Measurements from ENCODE around the gene DIPK2B.

Gene DIPK2B

GRCh38 chrX:45200741-45201234 lies at the start of gene DIPK2B:
DIPK2B (minus strand) TSS chrX:45200876; CDS start chrX:45200826, 50 bp downstream.
- DNase-seq, result no peak

- DNase-seq, result no peak
Measured at GRCh38 chrX:45240301-45240700, 39.6 kb upstream of the DIPK2B start.

GRCh38 chrX:45238489-45238888 lies 37.8 kb upstream of the DIPK2B start:
- DNase-seq, result no peak

- no peak for DNase-seq
Measured at GRCh38 chrX:45233531-45233930, 32.9 kb upstream of the DIPK2B start.

- no peak for DNase-seq
Measured at GRCh38 chrX:45232139-45232538, 31.5 kb upstream of the DIPK2B start.

- no peak for DNase-seq
Measured at GRCh38 chrX:45230410-45230809, 29.7 kb upstream of the DIPK2B start.

GRCh38 chrX:45229348-45229747 lies 28.7 kb upstream of the DIPK2B start:
- no peak for DNase-seq

GRCh38 chrX:45228126-45228525 lies 27.4 kb upstream of the DIPK2B start:
- no peak for DNase-seq

- DNase-seq, result no peak
Measured at GRCh38 chrX:45208121-45208856, 7.6 kb upstream of the DIPK2B start.

GRCh38 chrX:45202171-45202570 lies 1.5 kb upstream of the DIPK2B start:
- no peak for DNase-seq

GRCh38 chrX:45198706-45199105 lies 2.0 kb downstream of the DIPK2B start:
- DNase-seq, result no peak

- DNase-seq, result no peak
Measured at GRCh38 chrX:45198301-45198700, 2.4 kb downstream of the DIPK2B start.

- DNase-seq, result no peak
Measured at GRCh38 chrX:45196701-45197100, 4.0 kb downstream of the DIPK2B start.

GRCh38 chrX:45191820-45192409 lies 8.8 kb downstream of the DIPK2B start:
- DNase-seq, result peak; percentile 62

- no peak for DNase-seq
Measured at GRCh38 chrX:45191383-45191782, 9.3 kb downstream of the DIPK2B start.

GRCh38 chrX:45187731-45188130 lies 12.9 kb downstream of the DIPK2B start:
- DNase-seq, result peak; percentile 45

GRCh38 chrX:45186643-45187026 lies 14.0 kb downstream of the DIPK2B start:
- DNase-seq, result no peak

GRCh38 chrX:45184211-45184610 lies 16.5 kb downstream of the DIPK2B start:
- DNase-seq, result no peak

- no peak for DNase-seq
Measured at GRCh38 chrX:45172890-45173289, 27.8 kb downstream of the DIPK2B start.

- DNase-seq, result no peak
Measured at GRCh38 chrX:45166781-45167180, 33.9 kb downstream of the DIPK2B start.

GRCh38 chrX:45165726-45166125 lies 35.0 kb downstream of the DIPK2B start:
- no peak for DNase-seq

GRCh38 chrX:45164995-45165394 lies 35.7 kb downstream of the DIPK2B start:
- DNase-seq, result no peak

GRCh38 chrX:45164021-45164621 lies 36.6 kb downstream of the DIPK2B start:
- peak; percentile 17 for DNase-seq

GRCh38 chrX:45157647-45158046 lies 43.0 kb downstream of the DIPK2B start:
- DNase-seq, result no peak

All from midbrain (tissue), 1 donor.